DOHH2 (cell line): Measurements from ENCODE around the gene SLC13A2.

Experiments used
- CTCF ChIP-seq: fragments of 200-600 bp; sonication (generic); IDR thresholded peaks from one replicate; pipeline ENCODE4 v1.5.1; 2014; ENCODE audit warnings: antibody characterized with exemption, mild to moderate bottlenecking, low read depth, low read length; ENCODE audit not compliant: poor library complexity, severe bottlenecking
- EZH2phosphoT487 ChIP-seq: fragments of 200-600 bp; sonication (generic); IDR thresholded peaks from 2 replicates; pipeline ENCODE4 v1.6.1; 2017; ENCODE audit warnings: borderline replicate concordance, mild to moderate bottlenecking, antibody characterized with exemption, low read length, moderate library complexity, mixed read lengths

GRCh38 chr17:28540231-28540630, 66.8 kb downstream of the SLC13A2 start:
- TF ChIP-seq CTCF: no peak
- no peak for TF ChIP-seq EZH2phosphoT487
